ENCODE measurements around the gene SLC6A13. TPM values are rescaled to one million over a fixed set of nuclear protein-coding genes. Genes with fewer than 3 reads are reported as not detected.

SLC6A13 gene
- total RNA-seq, 4 donors from 2014 or later = 0.80 to 4.9 (median 1.7) TPM; not detected in 1

DNA sequence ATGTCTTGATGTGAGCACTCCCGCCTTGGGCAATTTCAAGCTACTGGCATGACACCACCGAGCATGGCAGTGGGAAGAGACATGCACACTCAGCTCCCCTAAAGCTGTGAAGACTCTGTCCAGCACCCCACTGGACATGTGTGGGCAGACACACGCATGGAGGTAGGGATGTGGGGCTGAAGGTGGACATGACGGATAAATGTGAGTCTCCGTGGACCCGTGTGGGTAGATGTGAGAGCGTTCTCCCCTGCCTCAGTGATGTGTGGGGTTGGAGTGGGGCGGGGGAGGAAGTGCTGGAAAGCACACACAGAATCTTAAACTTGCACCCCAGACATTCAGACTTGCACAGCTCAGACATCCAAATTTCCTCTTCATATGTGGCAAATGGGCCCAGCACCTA lies 61.3 kb downstream of the SLC6A13 start:
- TF ChIP-seq POLR2A (IDR thresholded peaks at IDR 0.05) = no peak
- TF ChIP-seq, protein P1, sequence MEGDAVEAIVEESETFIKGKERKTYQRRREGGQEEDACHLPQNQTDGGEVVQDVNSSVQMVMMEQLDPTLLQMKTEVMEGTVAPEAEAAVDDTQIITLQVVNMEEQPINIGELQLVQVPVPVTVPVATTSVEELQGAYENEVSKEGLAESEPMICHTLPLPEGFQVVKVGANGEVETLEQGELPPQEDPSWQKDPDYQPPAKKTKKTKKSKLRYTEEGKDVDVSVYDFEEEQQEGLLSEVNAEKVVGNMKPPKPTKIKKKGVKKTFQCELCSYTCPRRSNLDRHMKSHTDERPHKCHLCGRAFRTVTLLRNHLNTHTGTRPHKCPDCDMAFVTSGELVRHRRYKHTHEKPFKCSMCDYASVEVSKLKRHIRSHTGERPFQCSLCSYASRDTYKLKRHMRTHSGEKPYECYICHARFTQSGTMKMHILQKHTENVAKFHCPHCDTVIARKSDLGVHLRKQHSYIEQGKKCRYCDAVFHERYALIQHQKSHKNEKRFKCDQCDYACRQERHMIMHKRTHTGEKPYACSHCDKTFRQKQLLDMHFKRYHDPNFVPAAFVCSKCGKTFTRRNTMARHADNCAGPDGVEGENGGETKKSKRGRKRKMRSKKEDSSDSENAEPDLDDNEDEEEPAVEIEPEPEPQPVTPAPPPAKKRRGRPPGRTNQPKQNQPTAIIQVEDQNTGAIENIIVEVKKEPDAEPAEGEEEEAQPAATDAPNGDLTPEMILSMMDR (IDR thresholded peaks at IDR 0.05) = no peak
- Histone ChIP-seq H3K9me3 (no peaks in the 10 kb centered on the region), H3K4me1 (peaks cover 0 to 3% (median 0%) of the 10 kb centered on the region in 4 donors), H3K27me3 (no peaks in the 10 kb centered on the region), H3K4me3 (no peak overlapping the region), H3K27ac (no peak overlapping the region), H3K36me3 (no peaks in the 10 kb centered on the region)
- DNase-seq = no peak

DNA sequence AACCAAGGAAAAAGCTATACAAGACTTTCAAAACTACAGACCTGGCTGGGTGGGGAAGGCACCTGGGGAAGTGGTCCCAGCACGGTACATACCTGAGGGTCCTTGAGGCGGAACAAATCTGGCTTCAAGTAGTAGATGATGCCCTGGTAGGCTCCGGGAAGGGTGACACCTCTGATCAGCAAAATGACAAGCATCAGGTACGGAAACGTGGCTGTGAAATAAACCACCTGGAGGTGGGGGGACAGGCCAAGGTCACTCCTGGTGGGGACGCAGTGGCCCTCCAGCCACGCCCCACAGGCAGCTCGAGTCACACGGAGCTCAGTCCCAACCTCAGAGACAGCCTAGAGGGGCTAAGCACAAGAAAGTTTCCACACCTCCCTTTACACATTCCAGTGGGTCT lies 63.9 kb downstream of the SLC6A13 start:
- no peak overlapping the region for H3K27ac ChIP-seq
- no peak for DNase-seq
- TF ChIP-seq, protein P1 (IDR thresholded peaks at IDR 0.05) = no peak
- TF ChIP-seq POLR2A (IDR thresholded peaks at IDR 0.05) = no peak
- no peaks in the 10 kb centered on the region for H3K9me3 ChIP-seq
- H3K4me3 ChIP-seq = no peak overlapping the region
- no peaks in the 10 kb centered on the region for H3K36me3 ChIP-seq
- no peaks in the 10 kb centered on the region for H3K27me3 ChIP-seq
- no peaks in the 10 kb centered on the region for H3K4me1 ChIP-seq

DNA sequence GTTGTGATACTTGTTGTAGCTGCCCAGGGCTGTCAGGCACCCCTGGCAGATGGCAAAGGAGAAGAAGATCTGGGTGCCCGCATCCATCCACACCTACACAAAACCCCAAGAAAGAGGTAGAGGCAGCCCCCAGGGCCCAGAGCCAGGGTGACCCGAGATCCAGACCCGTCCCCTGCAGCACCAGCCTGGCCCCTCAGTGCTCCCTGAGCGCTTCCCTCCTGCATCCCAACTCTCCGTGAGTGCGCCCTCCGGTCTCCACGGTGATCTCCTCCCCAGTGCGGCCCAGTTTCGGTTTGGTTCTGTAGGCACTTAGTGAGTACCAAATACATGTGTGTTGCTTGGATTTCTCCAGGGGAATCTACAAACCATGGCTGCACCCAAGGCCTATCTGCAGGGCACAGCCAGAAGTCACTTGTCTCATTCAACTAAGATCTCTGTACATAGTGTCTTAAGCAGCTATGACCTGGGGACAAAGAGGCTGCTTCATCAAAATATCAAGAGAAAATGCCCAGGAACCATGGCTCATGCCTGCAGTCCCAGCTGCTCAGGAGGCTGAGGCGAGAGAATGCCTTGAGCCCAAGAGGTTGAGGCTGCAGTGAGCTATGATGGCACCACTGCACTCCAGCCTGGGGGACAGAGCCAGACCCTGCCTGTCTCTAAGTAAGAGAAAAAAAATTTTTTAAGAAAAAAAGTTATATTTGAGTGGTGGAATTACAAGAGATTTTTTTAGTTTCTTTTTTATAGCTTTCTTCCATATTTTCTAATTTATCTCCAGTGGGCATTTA lies 64.5 kb downstream of the SLC6A13 start:
- no peak overlapping the region for H3K4me3 ChIP-seq
- no peaks in the 10 kb centered on the region for H3K27me3 ChIP-seq
- H3K9me3 ChIP-seq = no peaks in the 10 kb centered on the region
- no peaks in the 10 kb centered on the region for H3K36me3 ChIP-seq
- H3K4me1 ChIP-seq = no peaks in the 10 kb centered on the region
- TF ChIP-seq, protein P1 (IDR thresholded peaks at IDR 0.05) = no peak
- TF ChIP-seq POLR2A (IDR thresholded peaks at IDR 0.05) = no peak
- no peak for DNase-seq
- H3K27ac ChIP-seq = no peak overlapping the region

DNA sequence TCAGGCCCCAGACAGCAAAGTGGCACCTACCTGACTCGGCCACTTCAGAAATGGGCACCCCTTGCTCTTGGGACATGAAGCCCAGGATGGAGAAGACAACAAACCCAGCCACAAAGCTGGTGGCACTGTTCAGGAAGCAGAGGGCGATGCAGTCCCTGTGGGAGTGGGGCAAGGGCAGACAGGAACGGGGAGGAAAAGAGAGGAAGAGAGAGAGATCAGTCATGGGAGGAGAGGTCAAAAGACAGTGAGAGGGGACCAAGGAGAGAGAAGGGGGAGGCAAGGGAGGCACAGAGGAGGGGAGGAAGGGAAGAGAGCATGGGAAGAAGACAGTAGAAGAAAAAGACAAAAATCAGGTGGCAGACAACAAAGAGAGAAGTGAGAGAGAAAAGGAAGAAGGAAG lies 65.3 kb downstream of the SLC6A13 start:
- no peaks in the 10 kb centered on the region for H3K27me3 ChIP-seq
- DNase-seq = no peak
- H3K27ac ChIP-seq = no peak overlapping the region
- H3K4me3 ChIP-seq = no peak overlapping the region
- TF ChIP-seq, protein P1 (IDR thresholded peaks at IDR 0.05) = no peak
- no peak for TF ChIP-seq POLR2A (IDR thresholded peaks at IDR 0.05)
- no peaks in the 10 kb centered on the region for H3K4me1 ChIP-seq
- no peaks in the 10 kb centered on the region for H3K9me3 ChIP-seq
- H3K36me3 ChIP-seq = no peaks in the 10 kb centered on the region

DNA sequence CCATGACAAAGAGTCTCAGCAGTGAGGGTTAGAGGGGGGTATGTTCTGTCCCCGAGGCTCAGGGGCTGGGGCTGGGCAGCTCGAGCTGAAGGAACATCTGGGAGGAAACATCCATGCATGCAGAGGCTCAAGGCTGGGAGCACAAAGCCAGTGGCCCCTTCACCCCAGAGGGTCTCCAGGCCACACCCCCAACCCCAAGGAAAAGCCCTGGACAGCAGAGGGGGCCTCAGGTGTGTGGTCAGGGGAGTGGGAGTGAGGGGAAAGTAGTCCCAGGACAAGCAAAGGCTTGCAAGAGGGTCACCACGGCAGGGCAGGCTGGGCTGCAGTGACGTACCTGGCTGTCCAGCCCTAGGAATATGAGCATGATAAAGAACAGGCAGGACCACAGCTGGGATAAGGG lies 66.2 kb downstream of the SLC6A13 start:
- H3K4me3 ChIP-seq = no peak overlapping the region
- no peaks in the 10 kb centered on the region for H3K36me3 ChIP-seq
- DNase-seq = no peak
- no peak overlapping the region for H3K27ac ChIP-seq
- no peak for TF ChIP-seq POLR2A (IDR thresholded peaks at IDR 0.05)
- TF ChIP-seq, protein P1 (IDR thresholded peaks at IDR 0.05) = no peak
- H3K4me1 ChIP-seq = no peaks in the 10 kb centered on the region
- H3K27me3 ChIP-seq = no peaks in the 10 kb centered on the region
- H3K9me3 ChIP-seq = no peaks in the 10 kb centered on the region

Data from Peyer's patch (tissue), 4 donors.